H9 (cell line): ENCODE results near the gene SRD5A2. TPM values are rescaled to one million over a fixed set of nuclear protein-coding genes. Genes with fewer than 3 reads are reported as not detected.
"Not testable (repeated sequence)": the region's sequence is repeated elsewhere in the genome, so short reads cannot be mapped to it uniquely, and the experiment has no call there.

Source experiments
- DNase-seq: peaks from one replicate; pipeline ENCODE4 v3.0.0-alpha.2; 2017
- H2AFZ ChIP-seq: one replicate; pipeline ENCODE4 v1.6.1; 2013; ENCODE audit warnings: mild to moderate bottlenecking, low read length, control low read depth, moderate library complexity
- H2AK5ac ChIP-seq: 2 replicates; pipeline ENCODE4 v1.6.1; 2013; ENCODE audit warnings: low read length, control low read depth, mixed read lengths; ENCODE audit not compliant: insufficient read length
- H2BK120ac ChIP-seq: one replicate; pipeline ENCODE4 v1.6.1; 2013; ENCODE audit warnings: low read depth, mild to moderate bottlenecking, low read length, control low read depth, inconsistent platforms; ENCODE audit not compliant: poor library complexity, severe bottlenecking
- H2BK12ac ChIP-seq: 2 replicates; pipeline ENCODE4 v1.6.1; 2013; ENCODE audit warnings: low read length, control low read depth, mixed read lengths, low read depth; ENCODE audit not compliant: insufficient read length
- H2BK15ac ChIP-seq: 2 replicates; pipeline ENCODE4 v1.6.1; 2013; ENCODE audit warnings: low read depth, low read length, control low read depth
- H2BK20ac ChIP-seq: one replicate; pipeline ENCODE4 v1.6.1; 2013; ENCODE audit warnings: low read depth, mild to moderate bottlenecking, low read length, control low read depth, inconsistent platforms; ENCODE audit not compliant: poor library complexity, severe bottlenecking
- H2BK5ac ChIP-seq: 2 replicates; pipeline ENCODE4 v1.6.1; 2013; ENCODE audit warnings: low read length, control low read depth, mixed read lengths; ENCODE audit not compliant: insufficient read length
- H3K14ac ChIP-seq: 2 replicates; pipeline ENCODE4 v1.6.1; 2013; ENCODE audit warnings: low read length, control low read depth; ENCODE audit not compliant: insufficient read depth
- H3K18ac ChIP-seq: 2 replicates; pipeline ENCODE4 v1.6.1; 2013; ENCODE audit warnings: low read depth, mild to moderate bottlenecking, mixed read lengths, low read length, control low read depth; ENCODE audit not compliant: insufficient read length
- H3K23ac ChIP-seq: 2 replicates; pipeline ENCODE4 v1.6.1; 2013; ENCODE audit warnings: low read length, control low read depth, mixed read lengths, low read depth; ENCODE audit not compliant: insufficient read length
- H3K23me2 ChIP-seq: 2 replicates; pipeline ENCODE4 v1.6.1; 2013; ENCODE audit warnings: low read depth, mild to moderate bottlenecking, mixed read lengths, low read length, control low read depth; ENCODE audit not compliant: insufficient read length, poor library complexity, severe bottlenecking
- H3K27ac ChIP-seq: 2 replicates; pipeline ENCODE4 v1.5.1; 2013; ENCODE audit warnings: low read length, control low read depth, mixed read lengths, low read depth; ENCODE audit not compliant: insufficient read length
- H3K27me3 ChIP-seq: 2 replicates; pipeline ENCODE4 v1.6.1; 2013; ENCODE audit warnings: low read length, control low read depth, inconsistent platforms; ENCODE audit not compliant: insufficient read depth
- H3K4ac ChIP-seq: 2 replicates; pipeline ENCODE4 v1.6.1; 2013; ENCODE audit warnings: low read depth, mild to moderate bottlenecking, control low read depth, inconsistent platforms, low read length, moderate library complexity
- H3K4me1 ChIP-seq: 2 replicates; pipeline ENCODE4 v1.6.1; 2013; ENCODE audit warnings: low read length, control low read depth, inconsistent platforms; ENCODE audit not compliant: insufficient read depth
- H3K4me2 ChIP-seq: 2 replicates; pipeline ENCODE4 v1.6.1; 2013; ENCODE audit warnings: low read length, control low read depth, mixed read lengths; ENCODE audit not compliant: insufficient read length, insufficient read depth
- H3K56ac ChIP-seq: 2 replicates; pipeline ENCODE4 v1.6.1; 2013; ENCODE audit warnings: low read depth, mild to moderate bottlenecking, mixed read lengths, low read length, control low read depth; ENCODE audit not compliant: insufficient read length
- H3K79me1 ChIP-seq: 2 replicates; pipeline ENCODE4 v1.6.1; 2013; ENCODE audit warnings: low read depth, mild to moderate bottlenecking, moderate library complexity, low read length, control low read depth, inconsistent platforms; ENCODE audit not compliant: insufficient read depth, poor library complexity, severe bottlenecking
- H3K79me2 ChIP-seq: 2 replicates; pipeline ENCODE4 v1.6.1; 2013; ENCODE audit warnings: low read length, control low read depth, inconsistent platforms; ENCODE audit not compliant: insufficient read depth
- H3K9ac ChIP-seq: 2 replicates; pipeline ENCODE4 v1.6.1; 2013; ENCODE audit warnings: low read length, control low read depth, mixed read lengths; ENCODE audit not compliant: insufficient read length; ENCODE audit errors: extremely low read depth
- H3K9me3 ChIP-seq: one replicate; pipeline ENCODE4 v1.6.1; 2013; ENCODE audit warnings: low read depth, low read length, inconsistent platforms; ENCODE audit not compliant: control insufficient read depth
- H3T11ph ChIP-seq: one replicate; pipeline ENCODE4 v1.6.1; 2013; ENCODE audit warnings: mild to moderate bottlenecking, low read length, control low read depth, inconsistent platforms
- H4K20me1 ChIP-seq: one replicate; pipeline ENCODE4 v1.6.1; 2013; ENCODE audit not compliant: control insufficient read depth, insufficient read length, insufficient read depth
- H4K5ac ChIP-seq: 2 replicates; pipeline ENCODE4 v1.6.1; 2013; ENCODE audit warnings: low read depth, mild to moderate bottlenecking, mixed read lengths, low read length, control low read depth; ENCODE audit not compliant: insufficient read length
- H4K8ac ChIP-seq: replicated peaks from 2 replicates; pipeline ENCODE4 v1.6.1; 2013; ENCODE audit warnings: low read length, control low read depth, mixed read lengths, low read depth; ENCODE audit not compliant: insufficient read length
- H4K91ac ChIP-seq: 2 replicates; pipeline ENCODE4 v1.6.1; 2013; ENCODE audit warnings: low read depth, mild to moderate bottlenecking, moderate library complexity, mixed read lengths, low read length, control low read depth; ENCODE audit not compliant: insufficient read length
- H3K27ac Mint-ChIP-seq, 3 experiments: 2 replicates in 2 of 3; 3 replicates in 1 of 3; pipeline ENCODE4 v1.8.0; 2020 to 2021; ENCODE audit warnings: mixed read lengths in 3 of 3, mild to moderate bottlenecking in 1 of 3, moderate library complexity in 1 of 3
- H3K27me3 Mint-ChIP-seq: 2 replicates; pipeline ENCODE4 v1.8.0; 2021; ENCODE audit warnings: low read depth, mild to moderate bottlenecking, moderate library complexity, mixed read lengths
- H3K36me3 Mint-ChIP-seq, 3 experiments: 2 replicates in 2 of 3; 3 replicates in 1 of 3; pipeline ENCODE4 v1.8.0; 2020 to 2021; ENCODE audit warnings: low read depth in 3 of 3, mixed read lengths in 3 of 3; ENCODE audit not compliant: insufficient read depth in 1 of 3
- H3K4me1 Mint-ChIP-seq, 2 experiments: 2 replicates each; pipeline ENCODE4 v1.8.0; 2020; ENCODE audit warnings: mixed read lengths in 2 of 2
- H3K4me3 Mint-ChIP-seq, 2 experiments: 2 replicates in 1 of 2; 3 replicates in 1 of 2; pipeline ENCODE4 v1.8.0; 2020 to 2021; ENCODE audit warnings: mild to moderate bottlenecking in 2 of 2, mixed read lengths in 2 of 2, moderate library complexity in 1 of 2
- H3K9me3 Mint-ChIP-seq, 2 experiments: 2 replicates in 1 of 2; 3 replicates in 1 of 2; pipeline ENCODE4 v1.8.0; 2020; ENCODE audit warnings: mild to moderate bottlenecking in 2 of 2, mixed read lengths in 2 of 2, moderate library complexity in 1 of 2
- WGBS: extraction: QIAGEN DNeasy Blood & Tissue Kit; methylation state at CpG from one replicate; pipeline ENCODE4 v1.1.7; 2013; ENCODE audit warnings: missing lambda C conversion rate, low lambda C conversion rate, mixed read lengths; ENCODE audit not compliant: insufficient read length; ENCODE audit errors: extremely low coverage; 5-methylcytosine and 5-hydroxymethylcytosine counted together
- total RNA-seq: library from RNA; stranded (reverse); gene quantifications from 2 replicates; pipeline ENCODE4 v1.2.1, GENCODE V29; 2021

SRD5A2 gene
- total RNA-seq, 1 experiment from 2014 or later: not detected

DNA sequence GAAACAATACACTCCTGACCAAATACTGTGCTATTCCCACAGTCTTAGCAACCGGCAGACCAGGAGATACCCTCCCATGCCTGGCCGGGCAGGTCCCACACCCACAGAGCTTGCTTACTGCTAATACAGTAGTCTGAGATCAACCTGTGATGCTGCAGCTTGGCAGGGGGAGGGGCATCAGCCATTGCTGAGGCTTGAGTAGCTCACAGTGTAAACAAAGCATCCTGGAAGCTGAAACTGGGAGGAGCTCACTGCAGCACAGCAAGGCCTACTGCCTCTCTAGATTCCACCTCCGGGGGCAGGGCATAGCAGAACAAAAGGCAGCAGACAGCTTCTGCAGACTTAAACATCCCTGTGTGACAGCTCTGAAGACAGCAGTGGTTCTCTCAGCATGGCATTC lies 91.4 kb downstream of the SRD5A2 start:
- H2BK120ac ChIP-seq, H2AK5ac ChIP-seq, H4K8ac ChIP-seq, H4K91ac ChIP-seq, H3K79me2 ChIP-seq, H4K20me1 ChIP-seq, H3K9me3 ChIP-seq, H2BK20ac ChIP-seq, H3K79me1 ChIP-seq, H3K9ac ChIP-seq, H3K4ac ChIP-seq, H3T11ph ChIP-seq, H3K18ac ChIP-seq, H4K5ac ChIP-seq, H3K27ac ChIP-seq, H3K4me1 ChIP-seq, H2BK5ac ChIP-seq, H3K27me3 ChIP-seq, H3K23me2 ChIP-seq, H2AFZ ChIP-seq, H2BK15ac ChIP-seq, H3K14ac ChIP-seq, H3K9me3 Mint-ChIP-seq, H3K36me3 Mint-ChIP-seq, H3K4me3 Mint-ChIP-seq, H3K56ac ChIP-seq, H2BK12ac ChIP-seq, H3K27me3 Mint-ChIP-seq, H3K23ac ChIP-seq: not testable (repeated sequence)
- peak overlapping the region; percentile 36 to 87 (median 70); a peak in 3 of 7 replicates for H3K27ac Mint-ChIP-seq
- H3K4me2 ChIP-seq: peak overlapping the region; percentile 12
- no CpG with 5 or more reads among the region's 3 CpGs for WGBS
- peaks cover 9 to 16% of the 10 kb centered on the region in 2 experiments for H3K4me1 Mint-ChIP-seq
- peak; percentile 95 for DNase-seq
